ENCODE data around the gene GPR141. TPM values are rescaled to one million over a fixed set of nuclear protein-coding genes. Genes with fewer than 3 reads are reported as not detected.

The GPR141 gene
- polyA plus RNA-seq, 1 donor (not counting 4 experiments of a cell fraction or from before 2014, with no cell fraction given), result not detected

- dilution Hi-C loops (cut with MboI; ENCODE audit: extremely low pct_ligation_motif_present, low sequenced_read_pairs), result no loop called here
- TF ChIP-seq CTCF (optimal IDR thresholded peaks at IDR 0.05 in 1 of 3, IDR thresholded peaks at IDR 0.05 in 1 of 3, conservative IDR thresholded peaks at IDR 0.05 in 1 of 3; ENCODE audit: extremely low read depth in 1 of 3, insufficient read depth in 2 of 3, low read length in 3 of 3) (no peak), EZH2 (IDR thresholded peaks at IDR 0.05; ENCODE audit: low read length) (no peak)
- no peak for FAIRE-seq
Observed at GRCh38 chr7:37782166-37782565, 98.6 kb downstream of the GPR141 start.

GRCh38 chr7:37784015-37784414 is 100.4 kb downstream of the GPR141 start:
- TF ChIP-seq CTCF (optimal IDR thresholded peaks at IDR 0.05 in 1 of 3, IDR thresholded peaks at IDR 0.05 in 1 of 3, conservative IDR thresholded peaks at IDR 0.05 in 1 of 3; ENCODE audit: extremely low read depth in 1 of 3, insufficient read depth in 2 of 3, low read length in 3 of 3) (no peak), EZH2 (IDR thresholded peaks at IDR 0.05; ENCODE audit: low read length) (no peak)
- H3K9me1 ChIP-seq (ENCODE audit: control insufficient read depth, extremely low read depth, insufficient read depth, low read length), result no peaks in the 10 kb centered on the region
- H3K4me1 ChIP-seq (ENCODE audit: control insufficient read depth, extremely low read depth, insufficient read depth, low read length), result no peaks in the 10 kb centered on the region
- no peak overlapping the region for H2AFZ ChIP-seq (ENCODE audit: control insufficient read depth, low read length)
- H3K36me3 ChIP-seq (ENCODE audit: control insufficient read depth in 2 of 2, extremely low read depth in 1 of 2, insufficient read depth in 2 of 2, low read length in 2 of 2), result no peaks in the 10 kb centered on the region
- no peak for FAIRE-seq
- no peak overlapping the region for H3K4me3 ChIP-seq (ENCODE audit: control insufficient read depth in 2 of 3, extremely low read depth in 1 of 3, insufficient read depth in 2 of 3, low read depth in 1 of 3, low read length in 3 of 3)
- no peaks in the 10 kb centered on the region for H3K9me3 ChIP-seq (ENCODE audit: control insufficient read depth, low read depth, low read length)
- H3K27me3 ChIP-seq (ENCODE audit: control insufficient read depth, extremely low read depth, insufficient read depth, low read length), result no peaks in the 10 kb centered on the region
- H3K9ac ChIP-seq (ENCODE audit: control insufficient read depth, extremely low read depth, insufficient read depth, low read length), result no peak overlapping the region
- H3K4me2 ChIP-seq (ENCODE audit: control insufficient read depth, extremely low read depth, insufficient read depth, low read depth, low read length), result no peak overlapping the region
- no peak overlapping the region for H3K27ac ChIP-seq (ENCODE audit: control insufficient read depth, insufficient read depth, low read length)
- H3K79me2 ChIP-seq (ENCODE audit: control insufficient read depth, insufficient read depth, low read length), result no peaks in the 10 kb centered on the region
- no peaks in the 10 kb centered on the region for H4K20me1 ChIP-seq (ENCODE audit: control insufficient read depth, extremely low read depth, insufficient read depth, low read length)
- DNase-seq (ENCODE audit: low read depth, low spot score), result no peak
- dilution Hi-C loops (cut with MboI; ENCODE audit: extremely low pct_ligation_motif_present, low sequenced_read_pairs), result no loop called here

More at GRCh38 chr7:37782166-37782565, 98.6 kb downstream of the GPR141 start:
- Histone ChIP-seq H3K27ac (ENCODE audit: control insufficient read depth, insufficient read depth, low read length) (no peak overlapping the region), H3K4me2 (ENCODE audit: control insufficient read depth, extremely low read depth, insufficient read depth, low read depth, low read length) (no peak overlapping the region), H4K20me1 (ENCODE audit: control insufficient read depth, extremely low read depth, insufficient read depth, low read length) (no peaks in the 10 kb centered on the region), H2AFZ (ENCODE audit: control insufficient read depth, low read length) (no peak overlapping the region), H3K27me3 (ENCODE audit: control insufficient read depth, extremely low read depth, insufficient read depth, low read length) (no peaks in the 10 kb centered on the region), H3K79me2 (ENCODE audit: control insufficient read depth, insufficient read depth, low read length) (no peaks in the 10 kb centered on the region), H3K9me1 (ENCODE audit: control insufficient read depth, extremely low read depth, insufficient read depth, low read length) (no peaks in the 10 kb centered on the region), H3K9ac (ENCODE audit: control insufficient read depth, extremely low read depth, insufficient read depth, low read length) (no peak overlapping the region), H3K36me3 (ENCODE audit: control insufficient read depth in 2 of 2, extremely low read depth in 1 of 2, insufficient read depth in 2 of 2, low read length in 2 of 2) (no peaks in the 10 kb centered on the region), H3K4me1 (ENCODE audit: control insufficient read depth, extremely low read depth, insufficient read depth, low read length) (no peaks in the 10 kb centered on the region), H3K9me3 (ENCODE audit: control insufficient read depth, low read depth, low read length) (no peaks in the 10 kb centered on the region), H3K4me3 (ENCODE audit: control insufficient read depth in 2 of 3, extremely low read depth in 1 of 3, insufficient read depth in 2 of 3, low read depth in 1 of 3, low read length in 3 of 3) (no peak overlapping the region)
- no peak for DNase-seq (ENCODE audit: low read depth, low spot score)

Measured in keratinocyte (primary cell).